GF-D8 (cell line): ENCODE measurements around the gene RCOR1.
"Not testable (repeated sequence)": the region's sequence is repeated elsewhere in the genome, so short reads cannot be mapped to it uniquely, and the experiment has no call there.

Source experiments
- DNase-seq: peaks from one replicate; lab custom pipeline; 2025; lab: John Stamatoyannopoulos, UW

RCOR1 gene

GRCh38 chr14:102591944-102592762 lies at the start of gene RCOR1:
RCOR1 (plus strand) TSS chr14:102592649; CDS start chr14:102592887, 238 bp downstream.
- peak; percentile 79 for DNase-seq

- no peak for DNase-seq
Measured at GRCh38 chr14:102544046-102544746, 48.3 kb upstream of the RCOR1 start.

- no peak for DNase-seq
Measured at GRCh38 chr14:102544747-102545460, 47.5 kb upstream of the RCOR1 start.

GRCh38 chr14:102545461-102546265 lies 46.8 kb upstream of the RCOR1 start:
- no peak for DNase-seq

GRCh38 chr14:102548616-102549240 lies 43.7 kb upstream of the RCOR1 start:
- DNase-seq: no peak

- DNase-seq: not testable (repeated sequence)
Measured at GRCh38 chr14:102550927-102551401, 41.5 kb upstream of the RCOR1 start.

- DNase-seq: no peak
Measured at GRCh38 chr14:102551995-102552705, 40.3 kb upstream of the RCOR1 start.

GRCh38 chr14:102554821-102555819 lies 37.3 kb upstream of the RCOR1 start:
- DNase-seq: no peak

GRCh38 chr14:102556098-102556677 lies 36.3 kb upstream of the RCOR1 start:
- no peak for DNase-seq

- DNase-seq: no peak
Measured at GRCh38 chr14:102557434-102558226, 34.8 kb upstream of the RCOR1 start.

- no peak for DNase-seq
Measured at GRCh38 chr14:102558556-102558955, 33.9 kb upstream of the RCOR1 start.

GRCh38 chr14:102560458-102561261 lies 31.8 kb upstream of the RCOR1 start:
- DNase-seq: no peak

- DNase-seq: peak; percentile 59
Measured at GRCh38 chr14:102565331-102565887, 27.0 kb upstream of the RCOR1 start.

- no peak for DNase-seq
Measured at GRCh38 chr14:102565959-102566358, 26.5 kb upstream of the RCOR1 start.

- no peak for DNase-seq
Measured at GRCh38 chr14:102568115-102568614, 24.3 kb upstream of the RCOR1 start.

GRCh38 chr14:102570334-102570995 lies 22.0 kb upstream of the RCOR1 start:
- no peak for DNase-seq
